DOHH2 (cell line): Measurements from ENCODE around the gene ACTN4.

Experiments used
- EZH2phosphoT487 ChIP-seq: fragments of 200-600 bp; sonication (generic); IDR thresholded peaks from 2 replicates; pipeline ENCODE4 v1.6.1; 2017; ENCODE audit warnings: borderline replicate concordance, mild to moderate bottlenecking, antibody characterized with exemption, low read length, moderate library complexity, mixed read lengths
- TF ChIP-seq, protein P1 (sequence below): fragments of 200-600 bp; sonication (generic); IDR thresholded peaks from one replicate; pipeline ENCODE4 v1.5.1; 2014; ENCODE audit warnings: antibody characterized with exemption, mild to moderate bottlenecking, low read depth, low read length; ENCODE audit not compliant: poor library complexity, severe bottlenecking

DNA sequence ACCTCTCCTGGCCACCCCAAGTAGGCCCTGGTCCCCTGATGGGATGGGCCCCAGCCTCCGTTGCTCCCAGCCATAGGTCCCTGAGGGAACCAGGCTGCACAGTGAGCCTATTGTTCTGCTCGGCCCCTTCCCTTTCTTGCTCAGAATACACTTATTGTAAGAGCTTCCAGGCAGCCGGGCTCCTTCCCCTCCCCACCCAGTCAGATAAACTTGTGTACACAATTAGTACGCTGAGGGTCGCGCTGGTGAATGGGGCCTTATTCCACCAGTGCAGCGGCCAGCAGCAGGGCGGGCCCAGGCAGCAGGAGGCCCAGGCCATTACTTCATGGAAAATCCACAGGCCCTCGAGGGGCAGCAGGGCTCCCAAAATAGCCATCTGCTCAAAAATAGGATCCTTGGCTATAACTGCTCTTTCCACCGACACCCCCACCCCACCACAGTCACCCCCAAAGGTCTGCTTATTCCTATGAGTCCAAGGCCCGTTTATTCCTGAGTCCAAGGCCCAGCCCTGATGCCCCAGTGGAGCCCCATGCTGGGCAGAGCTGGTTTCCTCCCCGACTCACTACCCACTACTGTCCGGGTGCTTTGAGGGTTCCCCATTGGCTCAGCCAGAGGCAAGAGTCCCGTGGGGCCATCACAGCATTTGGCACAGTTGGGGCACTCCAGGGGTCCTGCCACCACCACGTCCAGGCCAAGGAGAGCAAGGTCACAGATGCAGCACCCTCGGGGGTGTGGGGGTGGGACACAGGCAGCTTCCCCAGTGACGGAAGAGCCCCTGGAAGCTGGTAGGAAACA lies 74.7 kb downstream of the ACTN4 start:
- TF ChIP-seq, protein P1, sequence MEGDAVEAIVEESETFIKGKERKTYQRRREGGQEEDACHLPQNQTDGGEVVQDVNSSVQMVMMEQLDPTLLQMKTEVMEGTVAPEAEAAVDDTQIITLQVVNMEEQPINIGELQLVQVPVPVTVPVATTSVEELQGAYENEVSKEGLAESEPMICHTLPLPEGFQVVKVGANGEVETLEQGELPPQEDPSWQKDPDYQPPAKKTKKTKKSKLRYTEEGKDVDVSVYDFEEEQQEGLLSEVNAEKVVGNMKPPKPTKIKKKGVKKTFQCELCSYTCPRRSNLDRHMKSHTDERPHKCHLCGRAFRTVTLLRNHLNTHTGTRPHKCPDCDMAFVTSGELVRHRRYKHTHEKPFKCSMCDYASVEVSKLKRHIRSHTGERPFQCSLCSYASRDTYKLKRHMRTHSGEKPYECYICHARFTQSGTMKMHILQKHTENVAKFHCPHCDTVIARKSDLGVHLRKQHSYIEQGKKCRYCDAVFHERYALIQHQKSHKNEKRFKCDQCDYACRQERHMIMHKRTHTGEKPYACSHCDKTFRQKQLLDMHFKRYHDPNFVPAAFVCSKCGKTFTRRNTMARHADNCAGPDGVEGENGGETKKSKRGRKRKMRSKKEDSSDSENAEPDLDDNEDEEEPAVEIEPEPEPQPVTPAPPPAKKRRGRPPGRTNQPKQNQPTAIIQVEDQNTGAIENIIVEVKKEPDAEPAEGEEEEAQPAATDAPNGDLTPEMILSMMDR, result no peak
- TF ChIP-seq EZH2phosphoT487, result no peak
